Neural cell (in vitro differentiated cells): ENCODE results near the gene MGAT4C. TPM values are rescaled to one million over a fixed set of nuclear protein-coding genes. Genes with fewer than 3 reads are reported as not detected.

Source experiments
- H2AFZ ChIP-seq: fragments of 200-600, 300-800 bp; sonication (generic), shearing (Covaris generic); 2 replicates; pipeline ENCODE4 v1.6.0; 2014; ENCODE audit warnings: low read depth, mild to moderate bottlenecking, antibody characterized with exemption, low read length, moderate library complexity
- H3F3A ChIP-seq: fragments of 200-600 bp; shearing (Covaris generic); 2 replicates; pipeline ENCODE4 v1.6.1; 2016; ENCODE audit warnings: mild to moderate bottlenecking, moderate library complexity, mixed read lengths, antibody characterized with exemption, low read length; ENCODE audit not compliant: insufficient read depth, poor library complexity, severe bottlenecking
- H3K27ac ChIP-seq: fragments of 200-600, 300-800 bp; sonication (generic), shearing (Covaris generic); 2 replicates; pipeline ENCODE4 v1.5.1; 2014; ENCODE audit warnings: mild to moderate bottlenecking, low read length, moderate library complexity
- H3K27me3 ChIP-seq: fragments of 300-800, 200-600 bp; sonication (generic), shearing (Covaris generic); 2 replicates; pipeline ENCODE4 v1.6.0; 2014; ENCODE audit warnings: mild to moderate bottlenecking, low read depth, low read length, moderate library complexity; ENCODE audit not compliant: insufficient read depth
- H3K36me3 ChIP-seq: fragments of 300-800, 200-600 bp; sonication (generic), shearing (Covaris generic); 2 replicates; pipeline ENCODE4 v1.5.1; 2014; ENCODE audit warnings: mild to moderate bottlenecking, antibody characterized with exemption, low read length, moderate library complexity; ENCODE audit not compliant: insufficient read depth
- H3K4me2 ChIP-seq: fragments of 300-800, 200-600 bp; sonication (generic), shearing (Covaris generic); 2 replicates; pipeline ENCODE4 v1.6.0; 2014; ENCODE audit warnings: mild to moderate bottlenecking, low read length
- H3K4me3 ChIP-seq: fragments of 300-800, 200-600 bp; sonication (generic), shearing (Covaris generic); 2 replicates; pipeline ENCODE4 v1.5.1; 2014; ENCODE audit warnings: mild to moderate bottlenecking, low read length, moderate library complexity
- H3K79me2 ChIP-seq: fragments of 200-600 bp; shearing (Covaris generic); replicated peaks from 2 replicates; pipeline ENCODE4 v1.6.0; 2014; ENCODE audit warnings: mild to moderate bottlenecking, low read length, moderate library complexity; ENCODE audit not compliant: insufficient read depth
- H3K9ac ChIP-seq: fragments of 300-800, 200-600 bp; sonication (generic), shearing (Covaris generic); 2 replicates; pipeline ENCODE4 v1.6.1; 2016; ENCODE audit warnings: mild to moderate bottlenecking, low read length, mixed read lengths
- H3K9me2 ChIP-seq: fragments of 200-600 bp; shearing (Covaris generic); 2 replicates; pipeline ENCODE4 v1.6.1; 2016; ENCODE audit warnings: mild to moderate bottlenecking, low read length, mixed read lengths; ENCODE audit not compliant: insufficient read depth
- H3K9me3 ChIP-seq: fragments of 200-600, 300-800 bp; sonication (generic), shearing (Covaris generic); 2 replicates; pipeline ENCODE4 v1.6.1; 2016; ENCODE audit warnings: mild to moderate bottlenecking, mixed run types, low read length, moderate library complexity, mixed read lengths
- H4K20me1 ChIP-seq: fragments of 200-600 bp; shearing (Covaris generic); 2 replicates; pipeline ENCODE4 v1.6.1; 2016; ENCODE audit warnings: mild to moderate bottlenecking, mixed run types; ENCODE audit not compliant: insufficient read depth
- EP300 ChIP-seq: fragments of 450-650 bp; conservative IDR thresholded peaks from 2 replicates; pipeline ENCODE4 v1.6.1; 2014; ENCODE audit warnings: antibody characterized with exemption, mild to moderate bottlenecking, moderate library complexity; ENCODE audit not compliant: poor library complexity, severe bottlenecking
- EZH2 ChIP-seq: fragments of 200-600, 300-800 bp; shearing (Covaris generic), sonication (generic); IDR thresholded peaks from 2 replicates; pipeline ENCODE4 v1.6.1; 2014; ENCODE audit warnings: antibody characterized with exemption, low read length, borderline replicate concordance, mild to moderate bottlenecking; ENCODE audit not compliant: insufficient read depth, poor library complexity, severe bottlenecking
- MXI1 ChIP-seq: fragments of 450-650 bp; conservative IDR thresholded peaks from 2 replicates; pipeline ENCODE4 v1.6.1; 2014; ENCODE audit warnings: antibody characterized with exemption, mild to moderate bottlenecking; ENCODE audit not compliant: poor library complexity, severe bottlenecking
- POLR2AphosphoS5 ChIP-seq: IDR thresholded peaks from 2 replicates; pipeline ENCODE4 v1.6.1; 2012
- RAD21 ChIP-seq: fragments of 450-650 bp; conservative IDR thresholded peaks from 2 replicates; pipeline ENCODE4 v1.6.1; 2014; ENCODE audit warnings: antibody characterized with exemption, mild to moderate bottlenecking, moderate library complexity
- SMC3 ChIP-seq: fragments of 450-650 bp; conservative IDR thresholded peaks from 2 replicates; pipeline ENCODE4 v1.6.1; 2014; ENCODE audit warnings: antibody characterized with exemption, mild to moderate bottlenecking, moderate library complexity; ENCODE audit not compliant: poor library complexity
- TAF1 ChIP-seq: IDR thresholded peaks from 2 replicates; pipeline ENCODE4 v1.6.1; 2012; ENCODE audit warnings: low read depth
- polyA plus RNA-seq: library from polyadenylated mRNA; depleted of rRNA; stranded (reverse); fragments of >200 nt; gene quantifications from 2 replicates; pipeline ENCODE4 v1.2.3, GENCODE V29; 2014
- TF ChIP-seq, protein P1 (sequence below): fragments of 450-650 bp; IDR thresholded peaks from 2 replicates; pipeline ENCODE4 v1.5.1; 2014; ENCODE audit warnings: antibody characterized with exemption, mild to moderate bottlenecking, moderate library complexity; ENCODE audit not compliant: poor library complexity, severe bottlenecking
- TF ChIP-seq, protein P2 (sequence below): IDR thresholded peaks from 2 replicates; pipeline ENCODE4 v1.6.1; 2012; ENCODE audit warnings: borderline replicate concordance

Gene MGAT4C
- polyA plus RNA-seq, 1 donor from 2014 or later, result 20.7 TPM

DNA sequence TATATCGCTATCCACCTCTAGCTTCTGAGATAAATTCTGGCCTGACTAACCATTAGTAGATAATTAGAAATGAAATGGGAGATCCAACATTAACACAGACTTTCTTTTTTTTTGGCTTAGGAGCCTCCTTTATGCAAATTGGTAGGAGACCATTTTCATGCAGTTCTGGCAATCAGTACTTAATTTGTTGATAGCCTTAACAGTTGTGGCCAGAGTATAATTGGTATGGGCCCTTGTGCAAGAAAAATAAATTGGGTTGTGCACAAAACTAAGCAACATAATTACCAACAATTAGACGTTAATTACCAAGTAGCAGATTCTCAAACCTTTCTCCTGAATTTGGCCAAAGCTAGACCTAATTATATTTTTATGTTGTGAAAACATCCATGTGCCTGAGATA lies 111.0 kb downstream of the MGAT4C start:
- H4K20me1 ChIP-seq, result no peaks in the 10 kb centered on the region
- H2AFZ ChIP-seq, result no peak overlapping the region
- H3K27ac ChIP-seq, result no peak overlapping the region
- H3K9me2 ChIP-seq, result no peaks in the 10 kb centered on the region
- H3K9me3 ChIP-seq, result no peaks in the 10 kb centered on the region
- no peaks in the 10 kb centered on the region for H3K27me3 ChIP-seq
- TF ChIP-seq POLR2AphosphoS5 (no peak), EZH2 (no peak)
- H3K9ac ChIP-seq, result no peak overlapping the region
- H3K4me2 ChIP-seq, result no peak overlapping the region
- no peaks in the 10 kb centered on the region for H3K36me3 ChIP-seq
- H3K79me2 ChIP-seq, result no peaks in the 10 kb centered on the region
- no peak overlapping the region for H3K4me3 ChIP-seq
- H3F3A ChIP-seq, result no peaks in the 10 kb centered on the region

DNA sequence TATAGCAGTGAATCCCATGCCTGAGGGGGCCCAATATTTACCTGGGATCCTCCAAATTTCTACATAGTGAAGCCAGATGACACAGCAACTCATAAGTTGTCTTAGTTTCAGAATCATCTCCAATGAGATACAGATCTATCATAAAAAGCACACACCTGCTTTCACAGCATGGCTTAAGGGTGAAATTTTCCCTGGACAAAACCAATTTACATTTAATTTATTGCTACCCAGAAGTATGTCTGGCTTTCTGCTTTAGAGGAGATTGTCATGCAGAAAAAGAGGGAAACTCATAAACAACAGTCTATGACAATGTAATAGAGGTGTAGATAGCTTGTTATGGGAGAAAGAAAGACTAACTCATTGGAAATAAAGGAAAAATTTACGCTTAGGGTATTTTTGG lies 113.0 kb downstream of the MGAT4C start:
- Histone ChIP-seq H3K4me2 (no peak overlapping the region), H3K36me3 (no peaks in the 10 kb centered on the region), H2AFZ (no peak overlapping the region), H3K4me3 (no peak overlapping the region), H3K27ac (no peak overlapping the region), H3K9me3 (no peaks in the 10 kb centered on the region), H3K79me2 (no peaks in the 10 kb centered on the region), H3K9ac (no peak overlapping the region), H3K27me3 (no peaks in the 10 kb centered on the region), H3F3A (no peaks in the 10 kb centered on the region), H4K20me1 (no peaks in the 10 kb centered on the region), H3K9me2 (no peaks in the 10 kb centered on the region)
- no peak for TF ChIP-seq EZH2
- TF ChIP-seq MXI1, result no peak
- no peak for TF ChIP-seq POLR2AphosphoS5
- TF ChIP-seq EP300, result no peak
- TF ChIP-seq, protein P1, sequence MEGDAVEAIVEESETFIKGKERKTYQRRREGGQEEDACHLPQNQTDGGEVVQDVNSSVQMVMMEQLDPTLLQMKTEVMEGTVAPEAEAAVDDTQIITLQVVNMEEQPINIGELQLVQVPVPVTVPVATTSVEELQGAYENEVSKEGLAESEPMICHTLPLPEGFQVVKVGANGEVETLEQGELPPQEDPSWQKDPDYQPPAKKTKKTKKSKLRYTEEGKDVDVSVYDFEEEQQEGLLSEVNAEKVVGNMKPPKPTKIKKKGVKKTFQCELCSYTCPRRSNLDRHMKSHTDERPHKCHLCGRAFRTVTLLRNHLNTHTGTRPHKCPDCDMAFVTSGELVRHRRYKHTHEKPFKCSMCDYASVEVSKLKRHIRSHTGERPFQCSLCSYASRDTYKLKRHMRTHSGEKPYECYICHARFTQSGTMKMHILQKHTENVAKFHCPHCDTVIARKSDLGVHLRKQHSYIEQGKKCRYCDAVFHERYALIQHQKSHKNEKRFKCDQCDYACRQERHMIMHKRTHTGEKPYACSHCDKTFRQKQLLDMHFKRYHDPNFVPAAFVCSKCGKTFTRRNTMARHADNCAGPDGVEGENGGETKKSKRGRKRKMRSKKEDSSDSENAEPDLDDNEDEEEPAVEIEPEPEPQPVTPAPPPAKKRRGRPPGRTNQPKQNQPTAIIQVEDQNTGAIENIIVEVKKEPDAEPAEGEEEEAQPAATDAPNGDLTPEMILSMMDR, result no peak

DNA sequence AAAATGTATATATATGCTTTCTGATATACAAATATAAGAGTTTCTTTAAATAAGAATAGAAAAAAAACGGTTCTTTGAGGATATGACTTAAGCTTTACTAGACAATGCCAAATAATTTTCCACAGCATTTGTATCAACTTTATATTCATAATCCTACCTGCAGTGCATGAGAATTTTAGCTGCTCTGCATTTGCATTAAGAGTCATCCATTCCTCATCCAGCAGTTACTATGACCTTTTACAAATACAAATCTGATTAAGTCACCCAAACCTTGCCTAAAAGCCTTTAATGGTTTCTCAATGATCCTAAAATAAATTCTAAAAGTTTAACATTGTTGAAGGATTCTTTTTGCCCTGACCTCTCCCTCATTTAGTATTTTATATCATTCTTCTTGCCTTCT lies 116.5 kb downstream of the MGAT4C start:
- TF ChIP-seq EP300, result no peak
- TF ChIP-seq EZH2, result no peak
- TF ChIP-seq, protein P2, sequence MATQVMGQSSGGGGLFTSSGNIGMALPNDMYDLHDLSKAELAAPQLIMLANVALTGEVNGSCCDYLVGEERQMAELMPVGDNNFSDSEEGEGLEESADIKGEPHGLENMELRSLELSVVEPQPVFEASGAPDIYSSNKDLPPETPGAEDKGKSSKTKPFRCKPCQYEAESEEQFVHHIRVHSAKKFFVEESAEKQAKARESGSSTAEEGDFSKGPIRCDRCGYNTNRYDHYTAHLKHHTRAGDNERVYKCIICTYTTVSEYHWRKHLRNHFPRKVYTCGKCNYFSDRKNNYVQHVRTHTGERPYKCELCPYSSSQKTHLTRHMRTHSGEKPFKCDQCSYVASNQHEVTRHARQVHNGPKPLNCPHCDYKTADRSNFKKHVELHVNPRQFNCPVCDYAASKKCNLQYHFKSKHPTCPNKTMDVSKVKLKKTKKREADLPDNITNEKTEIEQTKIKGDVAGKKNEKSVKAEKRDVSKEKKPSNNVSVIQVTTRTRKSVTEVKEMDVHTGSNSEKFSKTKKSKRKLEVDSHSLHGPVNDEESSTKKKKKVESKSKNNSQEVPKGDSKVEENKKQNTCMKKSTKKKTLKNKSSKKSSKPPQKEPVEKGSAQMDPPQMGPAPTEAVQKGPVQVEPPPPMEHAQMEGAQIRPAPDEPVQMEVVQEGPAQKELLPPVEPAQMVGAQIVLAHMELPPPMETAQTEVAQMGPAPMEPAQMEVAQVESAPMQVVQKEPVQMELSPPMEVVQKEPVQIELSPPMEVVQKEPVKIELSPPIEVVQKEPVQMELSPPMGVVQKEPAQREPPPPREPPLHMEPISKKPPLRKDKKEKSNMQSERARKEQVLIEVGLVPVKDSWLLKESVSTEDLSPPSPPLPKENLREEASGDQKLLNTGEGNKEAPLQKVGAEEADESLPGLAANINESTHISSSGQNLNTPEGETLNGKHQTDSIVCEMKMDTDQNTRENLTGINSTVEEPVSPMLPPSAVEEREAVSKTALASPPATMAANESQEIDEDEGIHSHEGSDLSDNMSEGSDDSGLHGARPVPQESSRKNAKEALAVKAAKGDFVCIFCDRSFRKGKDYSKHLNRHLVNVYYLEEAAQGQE, result no peak
- TF ChIP-seq TAF1, result no peak
- no peak for TF ChIP-seq RAD21
- TF ChIP-seq POLR2AphosphoS5, result no peak
- TF ChIP-seq MXI1, result no peak
- TF ChIP-seq, protein P1, result no peak
- no peak for TF ChIP-seq SMC3
- no peaks in the 10 kb centered on the region for H3K9me3 ChIP-seq
- no peaks in the 10 kb centered on the region for H3K9me2 ChIP-seq
- H4K20me1 ChIP-seq, result no peaks in the 10 kb centered on the region
- H2AFZ ChIP-seq, result no peak overlapping the region
- H3K79me2 ChIP-seq, result no peaks in the 10 kb centered on the region
- H3K27me3 ChIP-seq, result no peaks in the 10 kb centered on the region
- H3F3A ChIP-seq, result no peaks in the 10 kb centered on the region
- no peak overlapping the region for H3K27ac ChIP-seq
- H3K36me3 ChIP-seq, result no peaks in the 10 kb centered on the region
- H3K4me2 ChIP-seq, result no peak overlapping the region
- no peak overlapping the region for H3K4me3 ChIP-seq
- H3K9ac ChIP-seq, result no peak overlapping the region
